K562 (cell line): ENCODE results near the gene TTC21A. TPM values are rescaled to one million over a fixed set of nuclear protein-coding genes. Genes with fewer than 3 reads are reported as not detected.

Experiments used
- ATAC-seq: fragments of 200-7000 bp; cut with Tn5 transposase; 3 replicates; pipeline ENCODE4 v1.9.1; 2020; ENCODE audit warnings: moderate library complexity
- BruUV-seq: library from RNA; stranded (reverse); fragments of 400-500 nt; replicated peaks from 2 replicates; lab custom pipeline; 2021; lab: Mats Ljungman, UMichigan
- CTCF ChIA-PET: fragments of 300-600 bp; formaldehyde crosslinking; extraction: SDS; loops from one replicate; lab custom pipeline; 2021; ENCODE audit warnings: low intra/inter-chr PET ratio; lab: Yijun Ruan, JAX
- POLR2A ChIA-PET: fragments of 300-600, 350-650 bp; sonication (Branson Sonifier 250); formaldehyde crosslinking; extraction: SDS; loops from one replicate; lab custom pipeline; 2021; ENCODE audit warnings: antibody characterized with exemption, inconsistent platforms; lab: Yijun Ruan, JAX
- DNase-seq, 4 experiments: peaks; one replicate each; pipeline versions ENCODE4 v3.0.0 to v3.0.0-alpha.2; 2011 to 2018; ENCODE audit warnings: low spot score in 3 of 4, mixed read lengths in 3 of 4; ENCODE audit errors: extremely low read depth in 1 of 4
- FAIRE-seq: peaks from 2 replicates; lab custom pipeline; 2011; peaks lifted over from hg19 to GRCh38; lab: Jason Lieb, UNC
- H2AFZ ChIP-seq: 2 replicates; pipeline ENCODE4 v1.6.0; 2011; ENCODE audit warnings: low read depth, low read length, control low read depth, inconsistent platforms
- H3K27ac ChIP-seq: fragments of 200-600 bp; 3 replicates; pipeline ENCODE4 v1.8.0; 2011; ENCODE audit warnings: low read depth, mild to moderate bottlenecking, control low read depth, inconsistent platforms, low read length, moderate library complexity, mixed read lengths; ENCODE audit errors: extremely low read depth
- H3K27me3 ChIP-seq, 2 experiments: fragments of 300-600 bp in 1 of 2; 2 replicates in 1 of 2; 3 replicates in 1 of 2; pipeline versions ENCODE4 v1.6.0 to v1.8.0; 2011; ENCODE audit warnings: inconsistent platforms in 2 of 2, low read length in 2 of 2, mild to moderate bottlenecking in 1 of 2, mixed read lengths in 1 of 2, moderate library complexity in 1 of 2; ENCODE audit not compliant: control insufficient read depth in 2 of 2, insufficient read depth in 2 of 2
- H3K36me3 ChIP-seq: fragments of 300-600 bp; 3 replicates; pipeline ENCODE4 v1.8.0; 2011; ENCODE audit warnings: mild to moderate bottlenecking, low read length, inconsistent platforms; ENCODE audit not compliant: control insufficient read depth, insufficient read depth
- H3K4me1 ChIP-seq, 2 experiments: fragments of 200-600 bp in 1 of 2; replicated peaks in 1 of 2; 2 replicates in 1 of 2; 3 replicates in 1 of 2; pipeline versions ENCODE4 v1.5.1 to v1.8.0; 2011; ENCODE audit warnings: inconsistent platforms in 2 of 2, low read length in 2 of 2, mild to moderate bottlenecking in 1 of 2, mixed read lengths in 1 of 2, moderate library complexity in 1 of 2; ENCODE audit not compliant: control insufficient read depth in 2 of 2, insufficient read depth in 2 of 2
- H3K4me2 ChIP-seq: 2 replicates; pipeline ENCODE4 v1.6.1; 2011; ENCODE audit warnings: low read length, control low read depth, inconsistent platforms, mixed read lengths; ENCODE audit not compliant: insufficient read depth
- H3K4me3 ChIP-seq: fragments of 200-600 bp; sonication (generic), shearing (Covaris generic); 2 replicates; pipeline ENCODE4 v1.5.1; 2016; ENCODE audit warnings: control low read depth, inconsistent platforms
- H3K79me2 ChIP-seq: fragments of 200-600 bp; 3 replicates; pipeline ENCODE4 v1.8.0; 2011; ENCODE audit warnings: low read length, inconsistent platforms; ENCODE audit not compliant: control insufficient read depth, insufficient read depth
- H3K9ac ChIP-seq, 2 experiments: 2 replicates each; pipeline versions ENCODE4 v1.6.0 to v1.6.1; 2011; ENCODE audit warnings: low read depth in 2 of 2, low read length in 2 of 2, control low read depth in 1 of 2, inconsistent platforms in 1 of 2, mild to moderate bottlenecking in 1 of 2, mixed read lengths in 1 of 2; ENCODE audit not compliant: insufficient read depth in 1 of 2
- H3K9me1 ChIP-seq: one replicate; pipeline ENCODE4 v1.6.0; 2011; ENCODE audit warnings: inconsistent platforms, mild to moderate bottlenecking, low read length, moderate library complexity; ENCODE audit not compliant: control insufficient read depth, insufficient read depth
- H3K9me3 ChIP-seq: replicated peaks from 2 replicates; pipeline ENCODE4 v1.5.1; 2011; ENCODE audit warnings: low read depth, low read length, inconsistent platforms; ENCODE audit not compliant: control insufficient read depth, insufficient read depth
- H4K20me1 ChIP-seq: replicated peaks from 2 replicates; pipeline ENCODE4 v1.6.1; 2011; ENCODE audit warnings: low read length, inconsistent platforms, mixed read lengths; ENCODE audit not compliant: control insufficient read depth, insufficient read depth
- HNRNPH1 ChIP-seq: fragments of 200-400 bp; formaldehyde crosslinking; optimal IDR thresholded peaks from 2 replicates; pipeline ENCODE3; 2017; ENCODE audit warnings: low read depth, mild to moderate bottlenecking, low read length, moderate library complexity
- HNRNPL ChIP-seq: fragments of 200-400 bp; formaldehyde crosslinking; IDR thresholded peaks from 2 replicates; pipeline ENCODE4 v1.6.1; 2017; ENCODE audit warnings: low read depth, mild to moderate bottlenecking, low read length
- SIN3A ChIP-seq, 2 experiments: fragments of 150-350 bp in 1 of 2; IDR thresholded peaks; 2 replicates each; pipeline ENCODE4 v1.6.1; 2011 to 2016; ENCODE audit warnings: borderline replicate concordance in 2 of 2, low read depth in 2 of 2, low read length in 2 of 2, mild to moderate bottlenecking in 2 of 2, moderate library complexity in 2 of 2; ENCODE audit not compliant: control insufficient read depth in 1 of 2
- SMARCC2 ChIP-seq: fragments of 450-650 bp; IDR thresholded peaks from 2 replicates; pipeline ENCODE4 v1.6.1; 2017; ENCODE audit warnings: antibody characterized with exemption, moderate library complexity, mild to moderate bottlenecking, low read depth
- ZNF217 ChIP-seq: sonication (generic); formaldehyde crosslinking; IDR thresholded peaks from 2 replicates; pipeline ENCODE4 v1.8.0; 2022; ENCODE audit warnings: mild to moderate bottlenecking, missing genetic modification reagents
- WGBS: fragments of 100-300 bp; shearing (Covaris generic); methylation state at CpG from one replicate; pipeline ENCODE4 v1.1.6; 2016; ENCODE audit warnings: low coverage, mixed read lengths; ENCODE audit not compliant: insufficient coverage; ENCODE audit errors: missing lambda C conversion rate; 5-methylcytosine and 5-hydroxymethylcytosine counted together
- in situ Hi-C: fragments of 300-500 bp; cut with MboI; formaldehyde crosslinking; loops from 4 replicates; pipeline ENCODE4 v1.15.0; 2018; ENCODE audit warnings: inconsistent platforms, mixed read lengths
- intact Hi-C: fragments of 100-400 bp; cut with micrococcal nuclease; formaldehyde crosslinking; loops from 2 replicates; pipeline ENCODE4 v1.14.2; 2022
- polyA plus RNA-seq, 8 experiments: library from polyadenylated mRNA; depleted of rRNA in 4 of 8; stranded (reverse) in 5 of 8; unstranded in 3 of 8; fragments of >200 nt; fragmentation: Nextera tagmentation in 2 of 8; fragmentation: Illumina TruSeq in 1 of 8; extraction: Ambion mirVana in 2 of 8; extraction: Trizol in 1 of 8; gene quantifications; 2 replicates each; pipeline versions ENCODE4 v1.2.1 to v1.2.3, GENCODE V29; 2011 to 2014; ENCODE audit warnings: inconsistent platforms in 1 of 8, missing spikeins in 1 of 8
- total RNA-seq, 7 experiments: library from RNA; depleted of rRNA in 6 of 7; stranded (reverse); fragments of >200 nt in 6 of 7; fragmentation: Illumina TruSeq in 2 of 7; extraction: Trizol in 2 of 7; gene quantifications; 2 replicates each; pipeline versions ENCODE4 v1.2.1 to v1.2.3, GENCODE V29; 2011 to 2021; ENCODE audit warnings: low replicate concordance in 1 of 7
- TF ChIP-seq, protein P1 (sequence below): sonication (generic); formaldehyde crosslinking; IDR thresholded peaks from 2 replicates; pipeline ENCODE4 v1.8.0; 2022; ENCODE audit warnings: mild to moderate bottlenecking, low read depth, missing genetic modification reagents

TTC21A gene
- total and polyA plus RNA-seq, 9 of the 15 experiments (the other 6 are each of a cell fraction or from before 2014, with no cell fraction given), result 0.22 to 1.4 (median 0.70) TPM

GRCh38 chr3:39113291-39113690, 5.8 kb downstream of the TTC21A start:
- TF ChIP-seq ZNF217 (no peak), SIN3A (IDR thresholded peaks at IDR 0.05; ENCODE audit: borderline replicate concordance in 2 of 2, control insufficient read depth in 1 of 2, low read depth in 2 of 2, low read length in 2 of 2) (no peak), HNRNPL (no peak)
- TF ChIP-seq, protein P1, sequence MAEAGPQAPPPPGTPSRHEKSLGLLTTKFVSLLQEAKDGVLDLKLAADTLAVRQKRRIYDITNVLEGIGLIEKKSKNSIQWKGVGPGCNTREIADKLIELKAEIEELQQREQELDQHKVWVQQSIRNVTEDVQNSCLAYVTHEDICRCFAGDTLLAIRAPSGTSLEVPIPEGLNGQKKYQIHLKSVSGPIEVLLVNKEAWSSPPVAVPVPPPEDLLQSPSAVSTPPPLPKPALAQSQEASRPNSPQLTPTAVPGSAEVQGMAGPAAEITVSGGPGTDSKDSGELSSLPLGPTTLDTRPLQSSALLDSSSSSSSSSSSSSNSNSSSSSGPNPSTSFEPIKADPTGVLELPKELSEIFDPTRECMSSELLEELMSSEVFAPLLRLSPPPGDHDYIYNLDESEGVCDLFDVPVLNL (CRISPR knock-in tag), result no peak
- Histone ChIP-seq H3K9me3 (no peaks in the 10 kb centered on the region), H3K4me1 (0 out of 5 replicates have a peak, but pooled peaks cover under 1 to 1% of the 10 kb centered on the region in 2 experiments), H3K4me3 (no peak overlapping the region), H2AFZ (no peak overlapping the region), H3K27ac (no peak overlapping the region), H3K9ac (no peak overlapping the region), H3K4me2 (no peak overlapping the region), H3K9me1 (no peaks in the 10 kb centered on the region), H3K36me3 (no peaks in the 10 kb centered on the region), H3K79me2 (no peaks in the 10 kb centered on the region), H4K20me1 (no peaks in the 10 kb centered on the region), H3K27me3 (no peaks in the 10 kb centered on the region)
- ChIA-PET CTCF (no interaction called here), POLR2A (no interaction called here)
- no TSS peak for BruUV-seq
- no peak for DNase-seq
- in situ Hi-C loops (no loop called here), intact Hi-C loops (no loop called here)
- WGBS, result 67% methylated on average over 3 of the region's 3 CpGs
- no peak for ATAC-seq
- FAIRE-seq, result no peak

DNA sequence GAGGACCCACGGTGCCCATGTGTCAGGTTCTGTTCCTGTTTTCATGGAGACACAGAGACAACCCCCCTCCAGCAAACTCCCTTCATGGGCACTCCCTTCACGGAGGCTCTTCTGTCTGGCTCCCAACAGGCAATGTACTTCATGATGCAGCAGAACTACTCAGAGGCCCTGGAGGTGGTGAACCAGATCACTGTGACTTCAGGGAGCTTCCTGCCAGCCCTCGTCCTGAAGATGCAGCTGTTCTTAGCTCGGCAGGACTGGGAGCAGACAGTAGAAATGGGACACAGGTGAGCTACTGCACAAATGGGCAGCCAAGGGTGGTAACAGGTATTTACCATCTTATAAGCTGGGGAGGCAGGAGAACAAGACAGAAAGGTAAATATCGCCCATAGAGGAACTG, 7.0 kb downstream of the TTC21A start:
- TF ChIP-seq SMARCC2 (no peak), HNRNPH1 (no peak)
- no peak overlapping the region for H3K27ac ChIP-seq
- no peaks in the 10 kb centered on the region for H4K20me1 ChIP-seq
- no peak overlapping the region for H3K4me3 ChIP-seq
- H3K9me1 ChIP-seq, result no peaks in the 10 kb centered on the region
- H3K27me3 ChIP-seq, result no peaks in the 10 kb centered on the region
- FAIRE-seq, result no peak
- ATAC-seq, result no peak; the same call in 2 of the 3 replicates
- no TSS peak for BruUV-seq
- intact Hi-C loops, result no loop called here
- no peak overlapping the region for H3K4me2 ChIP-seq
- no peaks in the 10 kb centered on the region for H3K36me3 ChIP-seq
- ChIA-PET CTCF (no interaction called here), POLR2A (interaction anchor here (0.6 to 0.7 kb wide), 2 partner anchors 20 to 143 kb away, joined by 3 to 4 read pairs; no protein-coding TSS in a partner anchor)
- peak overlapping the region; percentile 25; the same call in 1 of the 2 replicates for H2AFZ ChIP-seq
- H3K4me1 ChIP-seq, result no peaks in the 10 kb centered on the region
- H3K9me3 ChIP-seq, result no peaks in the 10 kb centered on the region
- no peak overlapping the region for H3K9ac ChIP-seq
- DNase-seq, result no peak
- in situ Hi-C loops, result no loop called here
- 20% methylated on average over 5 of the region's 5 CpGs for WGBS
- no peaks in the 10 kb centered on the region for H3K79me2 ChIP-seq
